PC-9 (cell line): Measurements from ENCODE around the gene UGT1A1. TPM values are rescaled to one million over a fixed set of nuclear protein-coding genes. Genes with fewer than 3 reads are reported as not detected.

ENCODE experiments used
- BruUV-seq: library from RNA; stranded (reverse); fragments of 400-500 nt; replicated peaks from 2 replicates; lab custom pipeline; 2021; lab: Mats Ljungman, UMichigan
- CTCF ChIA-PET: fragments of 300-600 bp; sonication (Branson Sonifier 250); formaldehyde crosslinking; loops from one replicate; lab custom pipeline; 2022; ENCODE audit warnings: antibody characterized with exemption; lab: Charles Lee
- POLR2A ChIA-PET: fragments of 300-600 bp; sonication (Branson Sonifier 250); formaldehyde crosslinking; loops from one replicate; lab custom pipeline; 2022; ENCODE audit warnings: antibody characterized with exemption; ENCODE audit not compliant: unreplicated experiment; lab: Charles Lee
- DNase-seq, 2 experiments: peaks; one replicate each; pipeline versions ENCODE4 v3.0.0 to v3.0.0-alpha.2; 2015 to 2022; ENCODE audit warnings: mixed read lengths in 1 of 2
- H2AFZ ChIP-seq: fragments of 200-600 bp; sonication (generic); 2 replicates; pipeline ENCODE4 v1.8.1; 2017; ENCODE audit warnings: antibody characterized with exemption
- H3F3A ChIP-seq: fragments of 200-600 bp; sonication (generic); 2 replicates; pipeline ENCODE4 v1.8.1; 2017; ENCODE audit warnings: antibody characterized with exemption, mild to moderate bottlenecking, low read depth; ENCODE audit not compliant: insufficient read depth
- H3K27ac ChIP-seq: fragments of 200-600 bp; sonication (generic); 2 replicates; pipeline ENCODE4 v1.6.1; 2016; ENCODE audit warnings: mixed run types
- H3K27me3 ChIP-seq: fragments of 200-600 bp; sonication (generic); 2 replicates; pipeline ENCODE4 v1.6.1; 2016; ENCODE audit warnings: low read depth, mixed run types; ENCODE audit not compliant: insufficient read depth
- H3K36me3 ChIP-seq: fragments of 200-600 bp; sonication (generic); 2 replicates; pipeline ENCODE4 v1.6.1; 2016; ENCODE audit warnings: low read depth, mixed run types
- H3K4me1 ChIP-seq: fragments of 200-600 bp; sonication (generic); replicated peaks from 2 replicates; pipeline ENCODE4 v1.6.1; 2016; ENCODE audit warnings: mixed run types; ENCODE audit not compliant: insufficient read depth
- H3K4me2 ChIP-seq: fragments of 200-600 bp; sonication (generic); 2 replicates; pipeline ENCODE4 v1.6.1; 2017; ENCODE audit warnings: mixed run types
- H3K4me3 ChIP-seq: fragments of 200-600 bp; sonication (generic); 2 replicates; pipeline ENCODE4 v1.6.1; 2016; ENCODE audit warnings: mixed run types
- H3K79me2 ChIP-seq: fragments of 200-600 bp; sonication (generic); 2 replicates; pipeline ENCODE4 v1.6.1; 2017; ENCODE audit warnings: low read depth, mixed run types
- H3K9me2 ChIP-seq: fragments of 200-600 bp; sonication (generic); 2 replicates; pipeline ENCODE4 v1.8.1; 2017; ENCODE audit warnings: mild to moderate bottlenecking; ENCODE audit not compliant: insufficient read depth
- H3K9me3 ChIP-seq: fragments of 200-600 bp; sonication (generic); 2 replicates; pipeline ENCODE4 v1.8.1; 2016; ENCODE audit warnings: low read depth; ENCODE audit not compliant: insufficient read depth
- H4K20me1 ChIP-seq: fragments of 200-600 bp; sonication (generic); 2 replicates; pipeline ENCODE4 v1.8.1; 2017; ENCODE audit not compliant: insufficient read depth
- CTCF ChIP-seq: fragments of 200-600 bp; sonication (generic); conservative IDR thresholded peaks from 2 replicates; pipeline ENCODE4 v1.6.1; 2017; ENCODE audit warnings: mixed run types, antibody characterized with exemption, mild to moderate bottlenecking, moderate library complexity
- EZH2 ChIP-seq: fragments of 200-600 bp; sonication (generic); IDR thresholded peaks from 2 replicates; pipeline ENCODE4 v1.8.0; 2017; ENCODE audit warnings: antibody characterized with exemption, low read depth
- intact Hi-C: fragments of 100-400 bp; cut with micrococcal nuclease; formaldehyde crosslinking; loops from one replicate; pipeline ENCODE4 v1.10.0; 2022; ENCODE audit not compliant: unreplicated experiment
- total RNA-seq: library from RNA; stranded (reverse); gene quantifications from 2 replicates; pipeline ENCODE4 v1.2.3, GENCODE V29; 2021

Gene UGT1A1
- total RNA-seq, 1 experiment from 2014 or later, result 64.8 TPM

- no peaks in the 10 kb centered on the region for H3K9me2 ChIP-seq
- H4K20me1 ChIP-seq, result no peaks in the 10 kb centered on the region
- CTCF ChIA-PET, result no interaction called here
These were observed 39.6 kb downstream of the UGT1A1 start for GRCh38 chr2:233799716-233800115.

GRCh38 chr2:233800208-233800607 lies 40.1 kb downstream of the UGT1A1 start:
- CTCF ChIA-PET, result no interaction called here
- POLR2A ChIA-PET, result no interaction called here
- no peak overlapping the region for H3K27ac ChIP-seq

More at GRCh38 chr2:233799716-233800115, 39.6 kb downstream of the UGT1A1 start:
- intact Hi-C loops, result no loop called here
- TF ChIP-seq CTCF (no peak), EZH2 (no peak)
- Histone ChIP-seq H3K4me1 (peaks cover 7% of the 10 kb centered on the region), H3K4me3 (no peak overlapping the region), H3F3A (no peaks in the 10 kb centered on the region), H2AFZ (no peak overlapping the region), H3K79me2 (no peaks in the 10 kb centered on the region), H3K27ac (no peak overlapping the region), H3K4me2 (no peak overlapping the region), H3K27me3 (no peaks in the 10 kb centered on the region), H3K9me3 (no peaks in the 10 kb centered on the region), H3K36me3 (no peaks in the 10 kb centered on the region)
- DNase-seq, result no peak
- no TSS peak for BruUV-seq
- POLR2A ChIA-PET, result no interaction called here

GRCh38 chr2:233801357-233802131 lies 41.5 kb downstream of the UGT1A1 start:
- POLR2A ChIA-PET, result interaction anchor here (0.6 kb wide), 1 partner anchor 415 kb away, joined by 3 read pairs; no protein-coding TSS in a partner anchor

More at GRCh38 chr2:233800208-233800607, 40.1 kb downstream of the UGT1A1 start:
- Histone ChIP-seq H3K4me2 (no peak overlapping the region), H3K4me1 (peaks cover 7% of the 10 kb centered on the region), H3K9me3 (no peaks in the 10 kb centered on the region), H3K27me3 (no peaks in the 10 kb centered on the region), H3K36me3 (no peaks in the 10 kb centered on the region), H2AFZ (no peak overlapping the region), H3K79me2 (no peaks in the 10 kb centered on the region), H3F3A (no peaks in the 10 kb centered on the region), H3K4me3 (no peak overlapping the region), H3K9me2 (no peaks in the 10 kb centered on the region), H4K20me1 (no peaks in the 10 kb centered on the region)
- BruUV-seq, result no TSS peak
- intact Hi-C loops, result no loop called here
- no peak for TF ChIP-seq EZH2
- no peak for TF ChIP-seq CTCF
- DNase-seq, result no peak

More at GRCh38 chr2:233801357-233802131, 41.5 kb downstream of the UGT1A1 start:
- Histone ChIP-seq H3K27me3 (no peaks in the 10 kb centered on the region), H3K9me2 (no peaks in the 10 kb centered on the region), H3K79me2 (no peaks in the 10 kb centered on the region), H3K36me3 (no peaks in the 10 kb centered on the region), H3K4me1 (peaks cover 7% of the 10 kb centered on the region), H4K20me1 (no peaks in the 10 kb centered on the region), H3F3A (no peaks in the 10 kb centered on the region), H3K4me3 (no peak overlapping the region), H2AFZ (no peak overlapping the region), H3K4me2 (no peak overlapping the region), H3K9me3 (no peaks in the 10 kb centered on the region), H3K27ac (no peak overlapping the region)
- intact Hi-C loops, result loop anchor here (1.0 kb wide), 1 partner anchor 358 kb away; no protein-coding TSS in a partner anchor
- BruUV-seq, result no TSS peak
- CTCF ChIA-PET, result interaction anchor here (0.6 kb wide), 2 partner anchors 27 to 404 kb away, joined by 4 read pairs; no protein-coding TSS in a partner anchor
- no peak for TF ChIP-seq CTCF
- TF ChIP-seq EZH2, result no peak
- DNase-seq, result peak; percentile 46 to 64
